Thoracic aorta (tissue), 2 donors: ENCODE measurements around the gene CZIB. TPM values are rescaled to one million over a fixed set of nuclear protein-coding genes. Genes with fewer than 3 reads are reported as not detected.
A peak's percentile ranks its signal among the peaks of the same experiment; 100 is the strongest.

Experiments
- ATAC-seq: fragments of 150-250 bp; one replicate; pipeline ENCODE4 v1.8.0; 2017; ENCODE audit warnings: low read depth; ENCODE audit not compliant: insufficient number of reproducible peaks, low FRiP score
- DNase-seq: peaks from one replicate; pipeline ENCODE4 v3.0.0-alpha.2; 2020; ENCODE audit warnings: low spot score
- H3K27ac ChIP-seq, 2 donors: fragments of 200-600 bp; sonication (generic); 1 replicate in 1 of 2; 2 replicates in 1 of 2; pipeline ENCODE4 v1.5.1; 2016; ENCODE audit warnings: mild to moderate bottlenecking in 2 of 2, moderate library complexity in 2 of 2
- H3K27me3 ChIP-seq: fragments of 200-600 bp; sonication (generic); replicated peaks from 2 replicates; pipeline ENCODE4 v1.6.0; 2016; ENCODE audit warnings: mild to moderate bottlenecking; ENCODE audit not compliant: insufficient read depth
- H3K36me3 ChIP-seq: fragments of 200-600 bp; sonication (generic); one replicate; pipeline ENCODE4 v1.5.1; 2016
- H3K4me1 ChIP-seq, 2 donors: fragments of 200-600 bp; sonication (generic); 1 replicate in 1 of 2; 2 replicates in 1 of 2; pipeline versions ENCODE4 v1.5.1 to v1.6.0; 2016; ENCODE audit warnings: low read depth in 2 of 2, mild to moderate bottlenecking in 1 of 2; ENCODE audit not compliant: control insufficient read depth in 1 of 2
- H3K4me3 ChIP-seq: fragments of 200-600 bp; sonication (generic); 2 replicates; pipeline ENCODE4 v1.5.1; 2016; ENCODE audit warnings: mild to moderate bottlenecking
- H3K9me3 ChIP-seq: fragments of 200-600 bp; sonication (generic); 2 replicates; pipeline ENCODE4 v1.5.1; 2016
- total RNA-seq, 2 donors: library from RNA; depleted of rRNA; stranded (reverse); fragments of >200 nt; gene quantifications; one replicate each; pipeline versions ENCODE4 v1.1.0 to v1.2.3, GENCODE V29; 2016
- TF ChIP-seq, protein P1 (sequence below): fragments of 200-600 bp; sonication (generic); IDR thresholded peaks from one replicate; pipeline ENCODE4 v1.5.1; 2019; ENCODE audit warnings: antibody characterized with exemption

Gene CZIB
- total RNA-seq, 2 donors from 2014 or later: 46.4 to 49.6 TPM

DNA sequence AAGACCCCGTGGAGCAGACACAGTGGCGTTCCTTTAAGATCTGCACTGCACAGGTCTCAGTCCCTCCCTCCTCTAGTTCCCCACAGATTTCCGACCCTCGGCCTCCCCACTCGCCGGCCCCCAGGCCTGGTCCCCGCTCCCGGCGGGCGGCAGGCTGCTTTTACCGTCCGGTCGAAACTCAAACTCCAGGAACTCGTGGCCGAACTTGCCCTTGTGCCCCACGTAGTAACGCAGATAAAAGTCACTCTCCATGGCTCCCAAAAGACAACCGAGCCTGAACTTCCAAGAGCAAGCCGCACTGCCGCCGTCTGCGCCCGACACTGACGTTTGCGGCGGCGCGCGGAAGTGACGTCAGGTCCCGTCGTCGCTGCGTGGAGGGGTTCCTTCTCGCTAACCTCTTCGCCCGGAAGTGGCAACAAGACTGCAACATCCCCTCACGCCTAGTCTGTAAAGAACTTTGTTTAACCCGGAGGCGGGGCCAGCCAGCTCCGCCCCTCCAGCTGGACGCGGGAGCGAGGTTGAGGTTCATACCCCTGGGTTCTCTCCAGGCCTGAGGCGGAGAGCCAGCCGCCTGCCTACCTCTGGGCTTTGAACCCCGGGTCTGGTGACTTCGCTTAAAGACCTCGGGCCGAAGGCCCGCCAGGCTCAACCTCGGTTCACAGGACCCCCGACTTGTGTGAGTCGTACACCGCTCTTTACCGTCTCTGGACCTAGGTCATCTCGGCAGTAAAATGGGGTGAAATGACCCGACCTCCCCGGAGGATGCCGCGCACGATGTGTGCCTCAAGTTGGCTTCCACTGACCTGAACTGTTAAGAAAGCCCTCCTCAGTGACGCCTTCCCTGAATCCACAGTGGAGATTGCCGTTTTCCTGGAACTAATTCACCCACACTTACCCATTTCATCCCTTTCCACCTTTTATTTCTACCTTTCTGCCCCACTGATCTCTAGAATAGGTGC is 18.0 kb upstream of the CZIB start, which contains the start of gene MAGOH:
MAGOH (minus strand) TSS at position 322 of the 959 bp plus-strand sequence; CDS start at position 252, 70 bp downstream.
- Histone ChIP-seq H3K9me3 (no peaks in the 10 kb centered on the region), H3K27me3 (no peaks in the 10 kb centered on the region), H3K4me3 (peak within 1 kb of the TSS; percentile 94), H3K27ac (peak within 1 kb of the TSS; percentile 52 to 55), H3K4me1 (peaks cover 11 to 25% of the 10 kb centered on the region in 2 donors), H3K36me3 (peaks cover 13% of the 10 kb centered on the region)
- TF ChIP-seq, protein P1, sequence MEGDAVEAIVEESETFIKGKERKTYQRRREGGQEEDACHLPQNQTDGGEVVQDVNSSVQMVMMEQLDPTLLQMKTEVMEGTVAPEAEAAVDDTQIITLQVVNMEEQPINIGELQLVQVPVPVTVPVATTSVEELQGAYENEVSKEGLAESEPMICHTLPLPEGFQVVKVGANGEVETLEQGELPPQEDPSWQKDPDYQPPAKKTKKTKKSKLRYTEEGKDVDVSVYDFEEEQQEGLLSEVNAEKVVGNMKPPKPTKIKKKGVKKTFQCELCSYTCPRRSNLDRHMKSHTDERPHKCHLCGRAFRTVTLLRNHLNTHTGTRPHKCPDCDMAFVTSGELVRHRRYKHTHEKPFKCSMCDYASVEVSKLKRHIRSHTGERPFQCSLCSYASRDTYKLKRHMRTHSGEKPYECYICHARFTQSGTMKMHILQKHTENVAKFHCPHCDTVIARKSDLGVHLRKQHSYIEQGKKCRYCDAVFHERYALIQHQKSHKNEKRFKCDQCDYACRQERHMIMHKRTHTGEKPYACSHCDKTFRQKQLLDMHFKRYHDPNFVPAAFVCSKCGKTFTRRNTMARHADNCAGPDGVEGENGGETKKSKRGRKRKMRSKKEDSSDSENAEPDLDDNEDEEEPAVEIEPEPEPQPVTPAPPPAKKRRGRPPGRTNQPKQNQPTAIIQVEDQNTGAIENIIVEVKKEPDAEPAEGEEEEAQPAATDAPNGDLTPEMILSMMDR: no peak
- ATAC-seq (peak; percentile 86), DNase-seq (peak; percentile 79)

DNA sequence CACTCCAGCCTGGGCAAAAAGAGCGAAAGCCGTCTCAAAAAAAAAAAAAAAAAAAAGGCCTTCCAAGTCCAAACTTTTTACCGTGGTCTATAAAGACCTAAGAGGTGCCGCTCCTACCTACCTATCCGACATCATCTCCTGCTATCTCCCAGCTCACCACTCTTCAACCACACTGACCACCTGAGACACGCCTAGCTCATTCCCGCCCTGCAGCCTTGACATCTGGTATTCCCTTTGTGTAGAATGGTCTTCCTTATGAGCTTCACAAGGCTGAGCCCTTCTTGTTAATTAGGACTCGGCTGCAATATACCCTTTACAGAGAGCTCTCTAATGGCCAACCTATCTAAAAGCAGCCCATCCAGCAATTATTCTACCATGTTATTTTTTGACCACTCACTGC is 17.2 kb upstream of the CZIB start:
- Histone ChIP-seq H3K27me3 (no peaks in the 10 kb centered on the region), H3K27ac (peak overlapping the region; percentile 52 to 55), H3K36me3 (peaks cover 15% of the 10 kb centered on the region), H3K9me3 (no peaks in the 10 kb centered on the region), H3K4me1 (peaks cover 11 to 25% of the 10 kb centered on the region in 2 donors), H3K4me3 (peak overlapping the region; percentile 94)
- TF ChIP-seq, protein P1: no peak
- ATAC-seq (no peak), DNase-seq (no peak)

DNA sequence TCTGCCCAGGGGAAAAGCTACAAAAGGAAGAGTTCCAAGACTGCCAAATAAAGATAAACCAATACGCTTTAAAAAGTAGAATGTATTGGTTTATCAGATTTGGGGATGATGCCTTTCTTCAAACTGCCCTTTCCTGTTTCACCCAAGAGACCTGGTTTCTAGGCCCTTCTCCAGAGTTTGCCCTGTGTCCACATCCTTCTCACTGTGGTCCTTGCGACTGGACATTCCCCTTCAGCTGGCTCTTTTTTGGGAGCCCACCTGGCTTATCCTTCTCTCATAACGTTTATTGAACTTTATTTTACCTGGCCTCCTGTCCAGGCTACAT is 490 bp upstream of the CZIB start:
- Histone ChIP-seq H3K27ac (peak overlapping the region; percentile 88 to 97), H3K27me3 (no peaks in the 10 kb centered on the region), H3K4me1 (peaks cover 3 to 17% of the 10 kb centered on the region in 2 donors), H3K36me3 (no peaks in the 10 kb centered on the region), H3K9me3 (no peaks in the 10 kb centered on the region), H3K4me3 (peak overlapping the region; percentile 91)
- no peak for DNase-seq
- no peak for ATAC-seq
- TF ChIP-seq, protein P1: no peak

DNA sequence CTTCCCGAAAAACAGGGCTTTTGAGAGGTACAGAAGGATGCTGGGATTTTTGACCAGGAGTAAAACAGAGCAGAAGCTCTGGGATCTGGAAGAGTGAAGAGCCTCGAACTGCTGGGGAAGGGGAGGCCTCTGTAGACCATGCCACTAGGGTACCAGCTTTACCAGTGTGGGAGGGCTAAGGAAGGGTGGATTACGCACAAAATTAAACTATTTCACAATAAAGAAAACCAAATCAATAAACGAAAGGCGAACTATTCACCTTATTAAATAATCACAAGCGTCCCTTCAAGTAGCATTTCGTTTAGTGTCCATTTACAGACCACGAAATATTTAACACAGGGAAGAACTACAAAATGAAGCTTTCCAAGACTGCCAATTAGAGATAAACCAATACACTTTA is 723 bp downstream of the CZIB start:
- DNase-seq (no peak), ATAC-seq (no peak)
- Histone ChIP-seq H3K27me3 (no peaks in the 10 kb centered on the region), H3K4me1 (peaks cover 3 to 17% of the 10 kb centered on the region in 2 donors), H3K36me3 (no peaks in the 10 kb centered on the region), H3K9me3 (no peaks in the 10 kb centered on the region), H3K27ac (peak overlapping the region; percentile 88 to 97), H3K4me3 (peak overlapping the region; percentile 91)
- TF ChIP-seq, protein P1: no peak

DNA sequence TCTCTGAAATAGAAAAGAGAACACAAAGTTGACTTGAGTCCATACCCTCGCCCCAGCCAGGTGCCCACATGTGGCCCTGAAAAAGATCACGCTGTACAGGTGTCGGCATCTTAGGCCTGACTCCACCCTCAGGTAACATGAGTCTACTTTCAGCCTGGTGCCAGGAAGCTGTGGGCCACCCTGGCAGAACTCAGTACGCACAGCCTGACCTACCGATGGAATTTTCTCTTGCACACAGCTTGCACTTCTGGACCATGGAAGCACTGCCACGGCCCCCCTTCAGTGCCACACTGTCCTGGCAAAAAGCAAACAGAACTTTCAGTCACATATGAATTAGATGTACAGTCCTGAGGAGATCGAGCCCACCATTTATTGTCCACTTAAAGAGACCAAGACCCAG is 2.2 kb downstream of the CZIB start:
- no peak overlapping the region for H3K4me3 ChIP-seq
- ATAC-seq (no peak), DNase-seq (no peak)
- H3K27ac ChIP-seq: no peak overlapping the region
- TF ChIP-seq, protein P1: no peak
- H3K4me1 ChIP-seq: peaks cover 3 to 17% of the 10 kb centered on the region in 2 donors
- H3K9me3 ChIP-seq: no peaks in the 10 kb centered on the region
- H3K36me3 ChIP-seq: peaks cover 14% of the 10 kb centered on the region
- H3K27me3 ChIP-seq: no peaks in the 10 kb centered on the region
